ENCODE measurements around the gene NEK10.

DNA sequence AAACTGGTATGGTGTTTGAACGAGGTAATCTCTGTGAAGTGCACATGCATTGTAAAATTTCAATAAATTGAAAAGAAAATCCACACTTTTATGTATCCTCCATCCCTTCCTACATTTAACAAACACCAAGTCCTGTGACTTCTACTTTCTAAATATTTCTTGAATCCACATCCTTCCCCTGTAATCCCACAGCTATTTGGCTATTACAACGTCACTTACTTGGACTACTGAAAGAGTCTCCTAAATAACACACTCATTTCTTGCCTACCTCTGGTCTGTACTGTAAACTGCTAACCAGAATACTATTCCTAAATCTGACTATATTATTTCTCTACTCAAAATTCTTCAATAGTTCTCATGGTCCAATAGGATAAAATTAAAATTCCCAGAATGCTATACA, 176.1 kb downstream of the NEK10 start:
- no peak for TF ChIP-seq EZH2 (optimal IDR thresholded peaks at IDR 0.05; ENCODE audit: low read depth, low read length)
- TF ChIP-seq, protein P1, sequence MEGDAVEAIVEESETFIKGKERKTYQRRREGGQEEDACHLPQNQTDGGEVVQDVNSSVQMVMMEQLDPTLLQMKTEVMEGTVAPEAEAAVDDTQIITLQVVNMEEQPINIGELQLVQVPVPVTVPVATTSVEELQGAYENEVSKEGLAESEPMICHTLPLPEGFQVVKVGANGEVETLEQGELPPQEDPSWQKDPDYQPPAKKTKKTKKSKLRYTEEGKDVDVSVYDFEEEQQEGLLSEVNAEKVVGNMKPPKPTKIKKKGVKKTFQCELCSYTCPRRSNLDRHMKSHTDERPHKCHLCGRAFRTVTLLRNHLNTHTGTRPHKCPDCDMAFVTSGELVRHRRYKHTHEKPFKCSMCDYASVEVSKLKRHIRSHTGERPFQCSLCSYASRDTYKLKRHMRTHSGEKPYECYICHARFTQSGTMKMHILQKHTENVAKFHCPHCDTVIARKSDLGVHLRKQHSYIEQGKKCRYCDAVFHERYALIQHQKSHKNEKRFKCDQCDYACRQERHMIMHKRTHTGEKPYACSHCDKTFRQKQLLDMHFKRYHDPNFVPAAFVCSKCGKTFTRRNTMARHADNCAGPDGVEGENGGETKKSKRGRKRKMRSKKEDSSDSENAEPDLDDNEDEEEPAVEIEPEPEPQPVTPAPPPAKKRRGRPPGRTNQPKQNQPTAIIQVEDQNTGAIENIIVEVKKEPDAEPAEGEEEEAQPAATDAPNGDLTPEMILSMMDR (IDR thresholded peaks at IDR 0.05; ENCODE audit: low read length): no peak
- TF ChIP-seq EZH2phosphoT487 (IDR thresholded peaks at IDR 0.05; ENCODE audit: low read length): no peak

Measured in MM.1S (cell line).